NCI-H748 (cell line): Measurements from ENCODE around the gene POU2AF2.
"Not testable (repeated sequence)": the region's sequence is repeated elsewhere in the genome, so short reads cannot be mapped to it uniquely, and the experiment has no call there.

ENCODE experiments used
- DNase-seq: peaks from one replicate; lab custom pipeline; 2025; ENCODE audit not compliant: unreplicated experiment; lab: John Stamatoyannopoulos, UW

Gene POU2AF2

DNA sequence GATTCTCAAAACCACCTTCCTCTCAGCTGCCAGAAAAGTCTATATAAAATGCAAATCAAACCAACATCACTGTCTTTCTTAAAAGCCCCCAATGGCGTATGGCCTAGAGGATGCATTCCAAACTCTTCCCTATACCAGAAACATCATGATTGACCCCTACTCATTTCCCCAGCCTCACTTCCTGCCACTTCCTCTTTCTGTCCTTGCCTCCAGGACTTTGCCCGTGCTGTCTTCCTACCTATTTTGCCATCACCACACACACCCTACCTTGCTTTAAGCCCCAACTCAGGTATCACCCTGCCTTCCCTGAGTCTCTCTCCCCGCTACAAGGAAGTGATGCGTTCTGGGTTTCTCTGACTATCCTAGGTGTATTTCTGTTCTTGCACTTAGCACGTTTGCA, 8.1 kb downstream of the POU2AF2 start:
- no peak for DNase-seq

DNA sequence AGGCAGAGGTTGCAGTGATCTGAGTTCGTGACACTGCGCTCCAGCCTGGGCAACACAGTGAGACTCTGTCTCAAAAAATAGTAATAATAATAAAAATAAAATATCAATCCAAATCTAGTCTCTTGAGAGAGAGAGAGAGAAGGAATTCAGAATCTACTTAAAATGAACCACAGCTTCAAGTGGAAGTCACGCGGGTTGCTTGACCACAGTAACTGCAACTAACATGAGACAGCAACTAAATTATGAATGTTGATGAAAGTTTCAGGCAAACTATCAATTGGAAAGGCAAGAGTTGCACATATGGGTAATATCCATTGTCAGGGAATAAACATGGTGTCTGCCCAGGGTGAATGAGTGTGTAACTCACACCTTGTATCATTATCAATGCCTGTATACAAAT, 12.5 kb downstream of the POU2AF2 start:
- DNase-seq = no peak

DNA sequence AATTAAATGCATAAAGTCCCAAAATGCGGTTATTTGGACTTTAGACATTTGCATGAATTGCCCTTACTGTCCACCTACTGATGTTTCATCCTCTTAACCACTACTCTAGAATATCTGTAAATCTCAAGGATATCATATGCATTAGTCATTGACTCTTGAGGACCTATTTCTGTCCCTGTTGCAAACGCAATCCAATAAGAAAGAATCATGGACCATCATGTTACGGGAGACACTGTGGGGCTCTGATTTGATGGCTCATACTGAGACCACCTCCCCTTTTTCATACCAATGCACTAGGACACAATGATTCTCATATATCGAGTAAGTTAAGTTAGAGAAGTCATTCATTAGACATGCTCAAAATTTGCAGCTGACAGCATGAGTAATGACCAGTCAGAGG, 14.4 kb downstream of the POU2AF2 start:
- no peak for DNase-seq

DNA sequence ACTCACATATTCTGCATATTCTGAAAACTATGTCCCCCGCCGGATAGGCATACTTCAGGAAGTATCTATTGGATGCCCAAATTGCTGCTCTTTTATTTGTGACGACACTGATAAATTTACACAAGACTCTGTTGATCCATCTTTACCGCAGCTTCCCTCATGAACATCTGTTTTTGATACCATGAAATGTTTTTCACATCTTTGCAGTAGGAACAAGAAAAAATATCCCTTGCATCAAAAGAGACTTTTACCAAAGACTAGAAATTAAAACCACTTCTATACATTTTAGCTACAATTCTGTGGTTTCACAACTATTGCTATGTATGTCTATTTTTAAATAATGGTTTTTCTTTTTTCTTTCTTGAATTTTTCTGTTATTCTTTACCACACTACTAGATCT, 15.3 kb downstream of the POU2AF2 start:
- DNase-seq = no peak

DNA sequence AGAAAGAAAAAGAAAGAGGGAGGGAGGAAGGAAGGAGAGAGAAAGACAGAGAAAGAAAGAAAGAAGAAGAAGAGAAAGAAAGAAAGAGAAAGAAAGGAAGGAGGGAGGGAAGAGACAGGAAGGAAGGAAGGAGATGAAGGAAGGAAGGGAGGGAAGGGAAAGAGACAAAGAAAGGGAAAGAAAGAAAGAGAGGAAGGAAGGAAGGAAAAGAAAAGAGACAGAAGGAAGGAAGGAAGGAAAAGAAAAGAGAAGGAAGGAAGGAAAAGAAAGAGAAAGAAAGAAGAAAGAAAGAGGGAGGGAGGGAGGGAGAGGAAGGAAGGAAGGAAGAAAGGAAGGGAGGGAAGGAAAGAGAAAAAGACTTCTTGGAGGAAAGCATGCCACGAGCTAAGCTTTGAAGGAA, 19.1 kb downstream of the POU2AF2 start:
- no peak for DNase-seq

DNA sequence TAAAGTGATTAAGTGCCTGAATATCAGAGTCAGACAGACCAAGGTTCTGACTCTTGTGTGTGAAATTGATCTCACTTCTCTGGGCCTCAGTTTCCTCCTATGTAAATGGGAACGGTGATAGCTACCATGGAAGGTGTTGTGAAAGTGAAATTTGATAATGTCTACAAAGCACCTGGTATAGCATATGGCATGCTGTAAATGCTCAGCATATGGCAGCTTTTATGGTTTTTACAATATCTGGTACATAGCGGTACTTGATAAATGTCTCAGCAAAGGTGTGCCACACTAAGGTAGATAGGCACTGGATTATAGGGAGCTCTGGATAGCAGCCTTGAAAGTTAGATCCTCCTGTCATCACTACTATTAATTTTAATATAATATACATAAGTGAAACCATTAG, 19.9 kb downstream of the POU2AF2 start:
- DNase-seq = no peak

DNA sequence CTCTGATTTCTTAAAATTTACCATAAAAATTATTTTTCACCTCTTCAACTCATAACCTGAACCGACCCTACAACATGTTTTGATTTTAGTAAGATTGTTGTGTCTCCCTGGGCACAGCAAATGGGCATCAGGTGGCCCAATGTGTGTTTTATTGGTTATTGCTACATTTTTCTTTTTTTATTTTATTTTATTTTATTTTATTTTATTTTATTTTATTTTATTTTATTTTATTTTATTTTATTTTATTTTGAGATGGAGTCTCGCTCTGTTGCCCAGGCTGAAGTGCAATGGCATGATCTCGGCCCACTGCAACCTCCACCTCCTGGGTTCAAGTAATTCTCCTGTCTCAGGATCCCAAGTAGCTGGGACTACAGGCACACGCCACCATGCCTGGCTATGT, 22.8 kb downstream of the POU2AF2 start:
- DNase-seq = not testable (repeated sequence)

DNA sequence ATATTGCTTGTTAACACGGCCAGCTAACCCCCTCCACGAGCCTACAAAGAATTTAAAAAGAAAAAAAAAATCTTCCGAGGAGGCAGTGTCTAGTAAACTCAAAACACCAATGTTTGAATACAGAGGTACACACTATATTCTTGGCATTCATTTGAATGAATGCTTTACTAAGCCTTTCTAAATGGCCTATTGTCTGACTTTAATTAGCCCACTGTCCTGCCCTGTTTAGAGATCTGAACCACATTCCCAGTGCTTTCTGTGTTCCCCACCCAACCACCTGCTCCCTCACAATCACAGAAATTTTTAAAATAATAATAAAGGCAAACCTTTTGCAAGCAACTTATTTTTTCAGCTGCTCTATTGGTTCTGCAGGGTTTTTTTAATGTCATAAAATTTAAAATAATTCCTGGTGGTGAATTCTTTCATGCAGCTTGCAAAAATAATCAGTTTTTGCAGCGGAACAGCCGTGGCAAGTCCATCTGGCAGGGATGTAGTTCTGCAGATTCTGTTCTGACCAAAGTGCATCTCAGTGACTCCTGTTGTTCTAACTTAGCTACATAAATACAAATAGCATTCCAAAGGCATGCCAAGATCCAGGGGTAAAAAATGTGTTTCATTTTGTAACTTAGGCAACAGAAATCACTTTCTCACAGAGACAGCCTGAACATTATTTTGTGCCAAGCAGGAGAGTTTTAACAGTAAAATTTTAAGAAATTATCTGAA, 23.8 kb downstream of the POU2AF2 start:
- peak; percentile 12 for DNase-seq

DNA sequence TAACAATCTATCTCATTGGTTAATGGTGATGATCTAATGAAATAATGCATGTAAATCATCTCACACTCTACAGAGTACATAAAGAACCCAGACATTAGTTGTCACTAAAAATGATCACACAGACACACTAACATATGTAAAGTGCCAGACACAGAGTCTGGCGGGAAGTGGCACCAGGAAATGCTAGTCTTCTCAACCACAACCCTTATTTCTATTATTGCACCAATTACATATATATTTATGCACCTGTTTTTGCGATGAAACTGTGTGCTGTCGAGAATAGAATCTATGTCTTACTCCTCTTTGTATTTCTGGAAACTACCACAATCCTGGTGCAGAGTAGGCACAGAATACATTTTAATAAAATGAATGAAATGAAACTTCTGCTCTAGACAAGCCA, 26.9 kb downstream of the POU2AF2 start:
- DNase-seq = no peak

DNA sequence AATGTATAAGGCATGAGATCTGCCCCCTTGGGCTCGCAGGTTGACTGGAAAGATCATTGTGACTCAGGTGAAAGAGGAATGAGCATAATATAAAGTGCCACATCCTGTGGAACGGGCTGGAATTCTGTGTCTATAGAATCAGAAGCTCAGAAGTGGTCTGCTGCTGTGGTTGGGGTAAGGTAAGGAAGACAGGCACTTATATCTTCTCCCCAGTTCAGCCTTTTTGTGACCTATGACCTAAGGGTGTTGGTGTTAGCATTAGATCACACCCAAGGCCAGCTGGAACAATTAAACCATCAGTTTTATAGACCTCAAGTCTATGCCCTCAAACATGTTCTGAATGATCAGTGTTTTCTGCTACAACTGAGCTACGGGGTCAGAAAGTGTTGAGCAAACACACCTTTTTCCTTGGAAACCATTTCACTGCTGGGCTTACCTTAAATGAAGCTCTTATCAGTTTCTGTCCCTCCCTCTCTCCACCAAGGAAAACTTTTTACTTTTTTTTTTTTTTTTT, 37.1 kb downstream of the POU2AF2 start:
- no peak for DNase-seq

DNA sequence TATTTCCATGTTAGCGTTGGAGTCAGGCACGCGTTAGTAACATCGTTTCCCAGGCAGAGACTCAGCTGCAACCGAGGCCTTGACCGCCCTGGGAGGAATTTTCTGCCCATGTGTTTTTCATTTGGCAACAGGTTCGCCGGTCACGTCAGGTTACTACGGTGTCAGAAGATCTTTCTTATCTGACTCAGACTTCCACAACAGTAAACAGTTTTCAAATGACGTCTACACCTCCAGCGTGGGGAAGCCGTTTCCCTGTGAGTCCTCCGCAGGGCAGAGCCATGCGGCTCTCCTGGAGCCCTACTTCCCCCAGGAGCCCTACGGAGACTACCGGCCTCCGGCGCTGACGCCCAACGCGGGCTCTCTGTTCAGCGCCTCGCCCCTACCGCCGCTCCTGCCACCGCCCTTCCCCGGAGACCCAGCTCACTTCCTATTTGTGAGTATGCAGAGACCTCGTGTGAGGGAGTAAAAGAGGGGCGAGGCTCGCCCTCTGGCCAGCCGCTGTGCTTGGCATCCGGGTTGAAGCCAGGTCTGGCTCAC, 38.5 kb downstream of the POU2AF2 start:
- DNase-seq = no peak

DNA sequence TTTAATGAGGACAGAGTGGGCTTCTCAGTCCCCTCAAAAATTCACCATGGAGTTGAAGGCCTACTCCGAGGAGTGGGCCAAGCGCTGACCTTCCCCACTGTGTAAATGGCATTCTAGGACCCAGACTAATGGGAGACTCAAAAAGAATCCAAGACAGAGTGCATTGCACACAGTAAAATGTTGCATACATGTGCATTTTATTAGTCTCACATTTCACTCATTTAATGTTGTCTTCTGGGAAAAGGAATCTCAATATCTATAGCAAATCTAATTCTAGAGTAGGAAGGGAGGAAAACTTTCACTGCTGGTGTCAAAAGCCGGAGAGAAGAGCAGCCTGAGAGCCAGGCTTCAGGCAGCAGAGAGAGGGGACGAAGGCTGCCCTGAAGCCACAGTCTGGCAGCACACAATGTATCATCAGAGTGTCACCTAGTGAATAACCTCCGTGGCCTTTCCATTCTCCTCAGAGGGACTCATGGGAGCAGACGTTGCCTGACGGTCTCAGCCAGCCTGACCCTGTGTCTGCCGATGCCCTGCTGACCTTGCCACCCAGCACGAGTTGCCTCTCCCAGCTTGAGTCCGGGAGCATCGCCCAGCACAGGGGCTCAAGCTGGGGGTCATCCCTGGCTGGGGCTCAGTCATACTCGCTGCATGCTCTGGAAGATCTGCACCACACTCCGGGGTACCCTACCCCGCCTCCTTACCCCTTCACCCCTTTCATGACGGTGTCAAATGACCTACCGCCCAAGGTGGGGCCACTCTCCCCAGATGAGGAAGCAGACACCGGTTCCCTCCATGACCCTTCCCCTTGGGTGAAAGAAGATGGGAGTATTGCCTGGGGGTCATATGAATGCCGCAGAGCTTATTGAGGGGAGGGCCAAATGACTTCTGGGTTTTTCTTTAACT, 39.9 kb downstream of the POU2AF2 start:
- DNase-seq = no peak

DNA sequence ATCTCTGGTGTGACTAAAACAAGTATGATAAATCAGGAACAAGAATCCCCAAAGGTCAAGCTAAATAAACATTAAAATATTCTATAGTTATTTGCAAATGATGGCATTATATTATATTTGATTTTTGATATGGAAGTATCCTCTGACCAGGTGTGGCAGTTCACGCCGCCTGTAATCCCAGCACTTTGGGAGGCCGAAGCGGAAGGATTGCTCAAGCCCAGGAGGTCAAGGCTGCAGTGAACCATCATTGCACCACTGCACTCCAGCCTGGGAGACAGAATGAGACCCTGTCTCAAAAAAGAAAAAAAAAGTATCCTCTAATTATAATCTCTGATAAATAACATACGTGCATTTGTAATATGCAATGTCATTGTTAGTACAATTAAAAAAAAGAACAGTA, 46.2 kb downstream of the POU2AF2 start:
- no peak for DNase-seq

DNA sequence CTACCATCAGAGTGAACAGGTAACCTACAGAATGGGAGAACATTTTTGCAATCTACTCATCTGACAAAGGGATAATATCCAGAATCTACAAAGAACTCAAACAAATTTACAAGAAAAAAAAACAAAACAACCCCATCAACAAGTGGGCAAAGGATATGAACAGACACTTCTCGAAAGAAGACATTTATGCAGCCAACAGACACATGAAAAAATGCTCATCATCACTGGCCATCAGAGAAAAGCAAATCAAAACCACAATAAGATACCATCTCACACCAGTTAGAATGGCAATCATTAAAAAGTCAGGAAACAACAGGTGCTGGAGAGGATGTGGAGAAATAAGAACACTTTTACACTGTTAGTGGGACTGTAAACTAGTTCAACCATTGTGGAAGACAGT, 46.9 kb downstream of the POU2AF2 start:
- not testable (repeated sequence) for DNase-seq

DNA sequence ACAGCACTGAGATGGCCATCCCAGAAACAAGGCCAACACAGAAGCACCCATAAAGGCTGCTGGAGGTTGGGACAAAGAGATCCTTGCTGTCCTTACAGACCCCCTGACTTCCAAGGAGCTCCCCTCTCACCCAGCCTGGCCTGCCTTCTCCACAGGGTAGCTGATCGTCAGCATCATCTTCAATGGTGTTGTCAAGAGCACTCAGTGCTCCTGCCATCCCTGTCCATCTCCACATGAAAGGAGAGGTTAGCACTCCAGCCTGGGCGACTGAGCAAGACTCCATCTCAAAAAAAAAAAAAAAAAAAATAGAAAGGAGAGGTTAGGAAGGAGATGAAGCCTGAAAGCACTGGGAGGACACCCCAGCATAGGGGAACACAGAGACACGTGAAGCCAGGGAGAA, 50.7 kb downstream of the POU2AF2 start:
- DNase-seq = no peak

DNA sequence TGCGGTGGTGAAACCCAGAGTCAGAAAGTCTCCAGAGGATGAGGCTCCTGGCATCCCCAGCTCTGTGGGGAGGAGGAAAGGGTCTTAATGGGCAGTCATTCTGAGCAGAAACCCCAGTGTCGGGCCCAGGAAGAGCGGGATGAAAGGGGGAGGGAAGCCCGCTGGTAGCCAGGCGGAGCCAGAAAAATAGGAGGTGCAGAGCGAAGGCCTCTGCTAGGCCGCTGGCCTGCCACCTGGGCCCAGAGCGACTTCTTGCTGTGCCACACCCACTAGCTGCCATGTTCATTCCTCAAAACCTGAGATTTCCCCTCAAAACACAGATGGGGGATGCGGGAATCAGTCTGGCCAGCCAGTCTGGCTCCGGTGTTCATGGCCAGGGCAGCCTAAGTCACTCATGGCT, 52.2 kb downstream of the POU2AF2 start:
- no peak for DNase-seq

DNA sequence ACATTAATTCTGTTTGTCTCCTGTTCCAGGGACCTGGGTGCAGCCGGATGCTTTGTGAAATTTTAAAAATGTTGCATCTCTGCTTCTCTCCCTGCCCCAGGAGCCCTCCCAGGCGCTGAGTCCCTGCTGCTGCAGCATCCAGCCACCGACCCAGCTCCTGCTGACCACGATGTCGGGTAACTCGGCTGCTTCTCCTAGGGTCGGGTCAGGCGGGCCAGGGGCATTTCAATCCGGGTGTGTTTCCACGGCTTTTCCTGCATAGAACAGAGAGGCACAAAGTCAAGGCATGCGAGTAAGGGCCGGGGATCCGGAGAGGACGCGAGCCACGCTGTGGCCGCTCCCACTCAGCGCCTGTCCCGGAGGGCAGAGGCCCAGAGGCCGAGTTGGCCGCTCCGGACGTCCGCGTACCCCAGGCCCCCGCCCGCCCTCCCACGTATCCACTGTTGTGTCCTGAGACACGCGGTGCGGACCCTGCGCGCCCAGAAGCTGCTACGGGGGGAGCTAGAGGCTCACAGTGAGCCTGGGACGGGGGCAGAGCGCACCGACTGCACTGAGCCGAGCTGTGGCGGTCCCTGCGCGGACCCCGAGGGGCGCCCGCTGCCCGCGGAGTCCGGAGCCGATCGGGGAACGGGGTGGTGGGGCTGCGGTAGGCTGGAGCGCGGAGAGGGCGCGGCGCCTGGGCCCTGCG, 53.0 kb downstream of the POU2AF2 start, which contains the start of gene POU2AF3:
TSS of gene POU2AF3 (plus strand) at position 134 of the 688 bp plus-strand sequence. CDS start at position 170, 36 bp downstream.
- DNase-seq = no peak

DNA sequence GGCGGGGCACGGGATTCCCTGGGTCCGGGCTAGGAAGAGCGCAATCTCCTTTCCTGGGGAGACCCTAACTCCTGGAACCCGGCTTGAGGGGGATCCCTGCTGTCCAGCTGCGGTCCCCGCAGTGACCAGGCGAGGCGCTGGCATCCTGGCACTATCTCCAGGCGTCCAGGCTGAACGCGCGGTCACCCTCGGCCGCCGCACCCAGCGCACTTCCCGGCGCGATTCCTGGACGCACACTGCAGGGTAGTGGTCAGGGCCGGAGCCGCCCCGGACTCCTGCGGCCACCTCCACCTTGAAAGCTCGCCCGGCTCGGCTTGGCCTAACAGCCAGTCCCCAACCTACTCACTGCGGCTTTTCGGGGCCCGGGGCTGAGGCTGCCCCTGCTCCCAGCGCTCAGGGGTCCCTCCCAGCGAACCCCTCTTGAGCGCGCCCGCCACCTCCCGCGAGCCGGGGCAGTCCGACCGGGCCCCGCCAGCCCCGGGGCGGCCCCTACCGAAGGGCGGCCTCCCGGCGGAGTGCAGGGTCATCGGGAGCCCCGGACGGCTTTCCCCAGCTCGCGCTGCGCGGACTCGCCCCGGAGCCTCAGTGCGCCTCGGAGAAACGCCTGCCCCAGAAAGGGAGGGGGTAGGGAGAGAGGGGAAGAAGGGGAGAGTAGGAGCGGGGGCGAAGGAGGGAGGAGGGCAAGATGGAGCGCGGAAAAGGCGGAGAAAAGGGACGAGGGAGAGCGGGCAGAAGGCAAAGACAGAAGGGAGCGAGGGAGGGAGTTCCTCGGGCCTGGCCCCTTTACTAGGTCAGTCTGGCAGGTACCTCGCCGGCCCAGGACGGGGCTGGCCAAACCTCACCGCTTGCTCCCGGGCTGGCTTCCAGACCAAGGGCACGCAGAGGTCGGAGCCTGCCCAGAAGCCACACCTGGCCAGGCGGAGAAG, 53.8 kb downstream of the POU2AF2 start:
- peak; percentile 61 for DNase-seq

DNA sequence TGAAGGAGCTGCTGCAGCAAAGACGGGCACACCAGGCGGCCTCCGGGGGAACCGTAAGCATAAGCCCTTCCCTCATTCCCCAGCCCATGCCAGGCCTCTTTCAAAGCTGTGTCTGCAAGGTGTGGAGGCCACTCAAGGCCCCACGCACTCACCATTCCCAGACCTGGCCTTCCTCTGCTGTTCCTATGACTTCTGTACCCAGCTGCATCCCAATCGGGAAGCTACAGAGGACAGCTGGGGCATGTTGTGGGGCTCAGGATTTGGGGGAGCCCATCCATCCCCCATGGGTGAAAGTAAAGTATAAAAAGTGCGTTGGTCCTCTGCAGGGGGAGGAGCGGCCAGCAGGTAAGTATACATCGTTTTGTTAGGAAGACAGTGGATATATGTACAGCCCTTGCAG, 55.0 kb downstream of the POU2AF2 start:
- no peak for DNase-seq
